ENCODE measurements around the gene DIDO1. TPM values are rescaled to one million over a fixed set of nuclear protein-coding genes. Genes with fewer than 3 reads are reported as not detected.

The DIDO1 gene
- total RNA-seq, 4 donors from 2014 or later: 40.6 to 64.4 (median 54.1) TPM

- DNase-seq (ENCODE audit: low spot score): no peak
- ATAC-seq (ENCODE audit: low FRiP score): no peak
- TF ChIP-seq CTCF (IDR thresholded peaks at IDR 0.05): no peak
Measured at GRCh38 chr20:62906647-62907375, 19.5 kb downstream of the DIDO1 start.

GRCh38 chr20:62906209-62906608, 20.1 kb downstream of the DIDO1 start:
- no peak for DNase-seq (ENCODE audit: low spot score)
- TF ChIP-seq CTCF (IDR thresholded peaks at IDR 0.05): no peak
- ATAC-seq (ENCODE audit: low FRiP score): no peak

DNA sequence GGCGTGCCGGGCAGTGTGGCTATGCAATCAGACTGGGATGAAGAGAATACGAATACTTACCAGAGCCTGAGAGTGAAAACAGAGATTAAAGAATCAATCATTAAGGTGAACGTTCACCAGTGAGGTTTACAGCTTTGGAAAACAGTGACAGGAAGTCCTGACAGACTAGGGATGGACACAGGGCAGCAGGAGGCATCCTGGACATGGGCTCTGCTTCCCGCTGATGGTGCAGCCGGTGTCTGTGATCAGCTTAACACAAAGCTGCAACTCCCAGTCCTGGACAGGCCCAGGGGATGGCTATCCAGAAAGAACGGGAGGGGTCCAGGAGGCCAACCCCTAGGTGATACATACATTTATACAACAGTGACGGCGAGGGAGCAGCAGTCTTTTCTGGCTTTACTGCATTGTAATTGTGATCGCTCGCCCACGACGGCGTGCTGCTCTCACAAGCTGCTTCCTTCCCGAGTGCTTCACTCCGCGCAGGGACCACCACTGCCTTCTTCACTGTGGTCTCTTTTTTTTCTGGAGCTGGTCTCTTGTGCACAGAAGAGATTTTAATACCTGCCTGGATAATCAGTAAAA, 20.7 kb downstream of the DIDO1 start:
- no peak for TF ChIP-seq CTCF (IDR thresholded peaks at IDR 0.05)
- DNase-seq (ENCODE audit: low spot score): no peak
- ATAC-seq (ENCODE audit: low FRiP score): no peak

DNA sequence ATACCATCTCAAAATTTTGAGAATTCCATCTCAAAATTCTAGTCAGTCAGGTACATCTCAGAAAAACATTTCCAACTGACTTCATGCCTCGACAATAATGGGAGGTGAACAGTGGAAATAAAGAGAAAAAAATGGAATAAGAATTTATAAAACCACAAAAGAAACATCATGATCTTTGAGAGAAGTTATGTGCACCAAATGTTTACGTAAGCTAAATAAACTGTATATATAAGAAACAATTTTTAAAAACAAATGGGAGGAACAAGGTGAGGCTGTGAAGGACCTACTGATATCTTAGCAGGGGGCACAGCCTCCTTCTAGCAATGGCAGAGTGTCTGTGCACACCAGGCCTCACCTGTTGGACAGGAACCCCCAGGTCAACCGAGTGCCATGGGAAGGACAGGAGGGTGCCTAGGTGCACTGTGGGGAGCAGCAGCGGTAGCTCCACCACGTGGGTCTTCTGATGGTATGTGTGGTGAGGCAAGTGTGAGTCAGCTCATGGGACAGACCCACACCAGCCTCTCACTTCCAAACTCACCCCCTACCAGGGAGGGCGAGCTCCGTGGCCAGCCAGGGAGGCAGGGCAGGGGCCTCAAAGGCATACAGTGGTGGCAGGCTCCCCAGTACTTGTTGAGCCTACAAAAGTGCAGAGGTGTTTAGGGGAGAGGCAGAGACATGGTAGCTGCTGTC, 23.2 kb downstream of the DIDO1 start:
- no peak for TF ChIP-seq CTCF (IDR thresholded peaks at IDR 0.05)
- ATAC-seq (ENCODE audit: low FRiP score) (no peak), DNase-seq (ENCODE audit: low spot score) (no peak)

DNA sequence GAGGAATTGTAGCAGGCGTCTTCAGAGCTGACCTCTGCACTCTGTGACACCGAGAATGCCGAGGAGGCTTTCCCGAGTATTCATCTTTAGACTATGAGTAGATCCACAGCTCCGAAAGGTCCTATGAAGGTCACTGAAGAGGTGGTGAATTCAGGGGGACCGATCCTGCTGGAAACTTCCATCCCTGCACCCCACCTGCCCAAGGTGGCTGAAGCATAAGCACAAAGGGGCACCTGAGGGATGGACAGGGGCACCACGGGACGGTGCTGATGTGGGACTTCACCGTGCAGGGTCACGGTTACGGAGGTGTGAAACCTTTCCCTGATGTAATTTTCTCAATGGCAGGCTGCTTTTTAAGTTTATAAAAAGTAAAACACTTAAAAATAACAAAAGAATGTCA, 24.4 kb downstream of the DIDO1 start:
- no peak for TF ChIP-seq CTCF (IDR thresholded peaks at IDR 0.05)
- DNase-seq (ENCODE audit: low spot score) (no peak), ATAC-seq (ENCODE audit: low FRiP score) (no peak)

- DNase-seq (ENCODE audit: low spot score) (no peak), ATAC-seq (ENCODE audit: low FRiP score) (no peak)
- no peak for TF ChIP-seq CTCF (IDR thresholded peaks at IDR 0.05)
Measured at GRCh38 chr20:62900692-62901584, 25.4 kb downstream of the DIDO1 start.
